Uterus (tissue), 4 donors: Measurements from ENCODE around the gene TRAPPC8. TPM values are rescaled to one million over a fixed set of nuclear protein-coding genes. Genes with fewer than 3 reads are reported as not detected.

Experiments used
- DNase-seq, 2 donors: peaks; one replicate each; pipeline ENCODE4 v3.0.0-alpha.2; 2019 to 2020
- H3K27ac ChIP-seq, 2 donors: fragments of 200-600 bp; sonication (generic); 1 replicate in 1 of 2; 2 replicates in 1 of 2; pipeline ENCODE4 v1.5.1; 2016 to 2018
- H3K27me3 ChIP-seq, 2 donors: fragments of 200-600 bp; sonication (generic); one replicate each; pipeline ENCODE4 v1.5.1; 2018 to 2019; ENCODE audit warnings: control low read depth in 1 of 2
- H3K36me3 ChIP-seq, 2 donors: fragments of 200-600 bp; sonication (generic); one replicate each; pipeline ENCODE4 v1.5.1; 2019; ENCODE audit warnings: control low read depth in 1 of 2
- H3K4me1 ChIP-seq, 2 donors: fragments of 200-600 bp; sonication (generic); one replicate each; pipeline ENCODE4 v1.5.1; 2018 to 2019; ENCODE audit warnings: control low read depth in 1 of 2
- H3K4me3 ChIP-seq, 2 donors: fragments of 200-600 bp; sonication (generic); 1 replicate in 1 of 2; 2 replicates in 1 of 2; pipeline ENCODE4 v1.5.1; 2018 to 2019; ENCODE audit warnings: mild to moderate bottlenecking in 1 of 2
- H3K9me3 ChIP-seq, 2 donors: fragments of 200-600 bp; sonication (generic); one replicate each; pipeline ENCODE4 v1.5.1; 2019; ENCODE audit warnings: control low read depth in 1 of 2
- CTCF ChIP-seq, 4 experiments: fragments of 200-600 bp in 2 of 4; fragments of 450-650 bp in 2 of 4; sonication (generic) in 2 of 4; IDR thresholded peaks; one replicate each; pipeline ENCODE4 v1.5.1; 2016 to 2019; ENCODE audit warnings: antibody characterized with exemption in 4 of 4, mild to moderate bottlenecking in 2 of 4, moderate library complexity in 1 of 4
- POLR2A ChIP-seq, 2 donors: fragments of 450-650 bp; IDR thresholded peaks; one replicate each; pipeline ENCODE4 v1.6.1; 2016; ENCODE audit warnings: antibody characterized with exemption in 2 of 2, mild to moderate bottlenecking in 1 of 2, moderate library complexity in 1 of 2
- intact Hi-C: fragments of 100-400 bp; cut with DNase I; formaldehyde crosslinking; loops from one replicate; pipeline ENCODE4 v1.15.1; 2023; ENCODE audit warnings: low total_unique reads
- total RNA-seq, 4 donors: library from RNA; depleted of rRNA in 3 of 4; stranded (reverse); fragments of >200 nt in 3 of 4; gene quantifications; one replicate each; pipeline versions ENCODE4 v1.1.0 to v1.2.4, GENCODE V29; 2014 to 2023
- donor health status: DM: yes; HTN: yes; CAD: no.

Gene TRAPPC8
- total RNA-seq, 4 donors from 2014 or later = 29.1 to 98.5 (median 53.0) TPM

- Histone ChIP-seq H3K4me1 (no peaks in the 10 kb centered on the region), H3K9me3 (no peaks in the 10 kb centered on the region), H3K4me3 (no peak overlapping the region), H3K27ac (no peak overlapping the region), H3K27me3 (no peaks in the 10 kb centered on the region), H3K36me3 (no peaks in the 10 kb centered on the region)
- intact Hi-C loops = no loop called here
- TF ChIP-seq CTCF (IDR thresholded peaks at IDR 0.05) = no peak
- no peak for TF ChIP-seq POLR2A (IDR thresholded peaks at IDR 0.05)
- no peak for DNase-seq
These were observed 65.0 kb downstream of the TRAPPC8 start for GRCh38 chr18:31877900-31878299.

GRCh38 chr18:31876707-31877106 lies 66.2 kb downstream of the TRAPPC8 start:
- H3K9me3 ChIP-seq = no peaks in the 10 kb centered on the region
- H3K27ac ChIP-seq = no peak overlapping the region
- no peak for DNase-seq
- no peaks in the 10 kb centered on the region for H3K27me3 ChIP-seq
- H3K36me3 ChIP-seq = no peaks in the 10 kb centered on the region
- no peaks in the 10 kb centered on the region for H3K4me1 ChIP-seq
- intact Hi-C loops = no loop called here
- TF ChIP-seq CTCF (IDR thresholded peaks at IDR 0.05) = no peak
- no peak for TF ChIP-seq POLR2A (IDR thresholded peaks at IDR 0.05)
- no peak overlapping the region for H3K4me3 ChIP-seq

GRCh38 chr18:31875301-31875700 lies 67.6 kb downstream of the TRAPPC8 start:
- no peak overlapping the region for H3K4me3 ChIP-seq
- no peaks in the 10 kb centered on the region for H3K9me3 ChIP-seq
- H3K4me1 ChIP-seq = no peaks in the 10 kb centered on the region
- no peak for DNase-seq
- no peaks in the 10 kb centered on the region for H3K36me3 ChIP-seq
- TF ChIP-seq CTCF (IDR thresholded peaks at IDR 0.05) (no peak), POLR2A (IDR thresholded peaks at IDR 0.05) (no peak)
- intact Hi-C loops = no loop called here
- no peak overlapping the region for H3K27ac ChIP-seq
- no peaks in the 10 kb centered on the region for H3K27me3 ChIP-seq

GRCh38 chr18:31863103-31863502 lies 79.8 kb downstream of the TRAPPC8 start:
- no peaks in the 10 kb centered on the region for H3K4me1 ChIP-seq
- intact Hi-C loops = no loop called here
- no peak for DNase-seq
- TF ChIP-seq CTCF (IDR thresholded peaks at IDR 0.05) = no peak
- TF ChIP-seq POLR2A (IDR thresholded peaks at IDR 0.05) = no peak
- no peak overlapping the region for H3K27ac ChIP-seq
- H3K4me3 ChIP-seq = no peak overlapping the region
- H3K36me3 ChIP-seq = no peaks in the 10 kb centered on the region
- no peaks in the 10 kb centered on the region for H3K27me3 ChIP-seq
- H3K9me3 ChIP-seq = no peaks in the 10 kb centered on the region

- Histone ChIP-seq H3K4me3 (no peak overlapping the region), H3K4me1 (no peaks in the 10 kb centered on the region), H3K27ac (no peak overlapping the region), H3K27me3 (no peaks in the 10 kb centered on the region), H3K9me3 (no peaks in the 10 kb centered on the region), H3K36me3 (no peaks in the 10 kb centered on the region)
- intact Hi-C loops = no loop called here
- no peak for DNase-seq
- TF ChIP-seq CTCF (IDR thresholded peaks at IDR 0.05) (no peak), POLR2A (IDR thresholded peaks at IDR 0.05) (no peak)
These were observed 82.4 kb downstream of the TRAPPC8 start for GRCh38 chr18:31860488-31860887.
